ENCODE data around the gene PIK3IP1. TPM values are rescaled to one million over a fixed set of nuclear protein-coding genes. Genes with fewer than 3 reads are reported as not detected.

The PIK3IP1 gene
- total RNA-seq, 1 experiment from 2014 or later = 0.87 TPM

- no peaks in the 10 kb centered on the region for H3K79me1 ChIP-seq (ENCODE audit: insufficient read depth, low read depth, low read length, poor library complexity, severe bottlenecking)
- Mint-ChIP-seq H3K27ac (no peak overlapping the region), H3K4me3 (no peak overlapping the region), H3K4me1 (no peaks in the 10 kb centered on the region; a peak in 1 of 4 replicates), H3K9me3 (no peaks in the 10 kb centered on the region), H3K27me3 (ENCODE audit: low read depth) (no peaks in the 10 kb centered on the region; the same call in 1 of the 2 replicates), H3K36me3 (ENCODE audit: insufficient read depth in 1 of 3, low read depth in 3 of 3) (no peaks in the 10 kb centered on the region)
- no peak overlapping the region for H3K14ac ChIP-seq (ENCODE audit: insufficient read depth, low read length)
- H3K56ac ChIP-seq (ENCODE audit: insufficient read length, low read depth, low read length) = no peak overlapping the region
- no CpG with 5 or more reads among the region's 3 CpGs for WGBS (ENCODE audit: extremely low coverage, insufficient read length, low lambda C conversion rate)
- no peak for DNase-seq
- H3T11ph ChIP-seq (ENCODE audit: low read length) = no peak overlapping the region
- H2AFZ ChIP-seq (ENCODE audit: low read length) = no peak overlapping the region
- no peaks in the 10 kb centered on the region for H4K20me1 ChIP-seq (ENCODE audit: control insufficient read depth, insufficient read depth, insufficient read length)
- no peak overlapping the region for H4K8ac ChIP-seq (replicated peaks; ENCODE audit: insufficient read length, low read depth, low read length)
- no peak for TF ChIP-seq CTCF (conservative IDR thresholded peaks at IDR 0.05)
- H3K9ac ChIP-seq (ENCODE audit: extremely low read depth, insufficient read length, low read length) = no peak overlapping the region
- no peak overlapping the region for H3K4ac ChIP-seq (ENCODE audit: low read depth, low read length)
- no peak overlapping the region for H4K5ac ChIP-seq (ENCODE audit: insufficient read length, low read depth, low read length)
- H3K4me2 ChIP-seq (ENCODE audit: insufficient read depth, insufficient read length, low read length) = no peak overlapping the region
- H2BK12ac ChIP-seq (ENCODE audit: insufficient read length, low read depth, low read length) = no peak overlapping the region
- H2BK20ac ChIP-seq (ENCODE audit: low read depth, low read length, poor library complexity, severe bottlenecking) = no peak overlapping the region
- no peak overlapping the region for H3K23ac ChIP-seq (ENCODE audit: insufficient read length, low read depth, low read length)
- H2AK5ac ChIP-seq (ENCODE audit: insufficient read length, low read length) = no peak overlapping the region
- no peaks in the 10 kb centered on the region for H3K23me2 ChIP-seq (ENCODE audit: insufficient read length, low read depth, low read length, poor library complexity, severe bottlenecking)
- H2BK5ac ChIP-seq (ENCODE audit: insufficient read length, low read length) = no peak overlapping the region
- H2BK15ac ChIP-seq (ENCODE audit: low read depth, low read length) = no peak overlapping the region
- no peaks in the 10 kb centered on the region for H3K79me2 ChIP-seq (ENCODE audit: insufficient read depth, low read length)
- H3K27ac ChIP-seq (ENCODE audit: insufficient read length, low read depth, low read length) = no peak overlapping the region
- no peak overlapping the region for H4K91ac ChIP-seq (ENCODE audit: insufficient read length, low read depth, low read length)
- no peak overlapping the region for H2BK120ac ChIP-seq (ENCODE audit: low read depth, low read length, poor library complexity, severe bottlenecking)
- H3K9me3 ChIP-seq (ENCODE audit: control insufficient read depth, low read depth, low read length) = no peaks in the 10 kb centered on the region
- H3K4me1 ChIP-seq (ENCODE audit: insufficient read depth, low read length) = no peaks in the 10 kb centered on the region
- no peaks in the 10 kb centered on the region for H3K27me3 ChIP-seq (ENCODE audit: insufficient read depth, low read length)
- H3K18ac ChIP-seq (ENCODE audit: insufficient read length, low read depth, low read length) = no peak overlapping the region
Observed at GRCh38 chr22:31302537-31302936, 10.2 kb upstream of the PIK3IP1 start.
